Activated T-helper 1 cell treated with Interleukin-2 at 50 U/mL for 16 hours (primary cell): ENCODE data around the gene B4GALT7.
"Not testable (repeated sequence)": the region's sequence is repeated elsewhere in the genome, so short reads cannot be mapped to it uniquely, and the experiment has no call there.

Experiments
- DNase-seq: peaks from one replicate; pipeline ENCODE4 v3.0.0-alpha.2; 2020; ENCODE audit warnings: low read depth

B4GALT7 gene

DNA sequence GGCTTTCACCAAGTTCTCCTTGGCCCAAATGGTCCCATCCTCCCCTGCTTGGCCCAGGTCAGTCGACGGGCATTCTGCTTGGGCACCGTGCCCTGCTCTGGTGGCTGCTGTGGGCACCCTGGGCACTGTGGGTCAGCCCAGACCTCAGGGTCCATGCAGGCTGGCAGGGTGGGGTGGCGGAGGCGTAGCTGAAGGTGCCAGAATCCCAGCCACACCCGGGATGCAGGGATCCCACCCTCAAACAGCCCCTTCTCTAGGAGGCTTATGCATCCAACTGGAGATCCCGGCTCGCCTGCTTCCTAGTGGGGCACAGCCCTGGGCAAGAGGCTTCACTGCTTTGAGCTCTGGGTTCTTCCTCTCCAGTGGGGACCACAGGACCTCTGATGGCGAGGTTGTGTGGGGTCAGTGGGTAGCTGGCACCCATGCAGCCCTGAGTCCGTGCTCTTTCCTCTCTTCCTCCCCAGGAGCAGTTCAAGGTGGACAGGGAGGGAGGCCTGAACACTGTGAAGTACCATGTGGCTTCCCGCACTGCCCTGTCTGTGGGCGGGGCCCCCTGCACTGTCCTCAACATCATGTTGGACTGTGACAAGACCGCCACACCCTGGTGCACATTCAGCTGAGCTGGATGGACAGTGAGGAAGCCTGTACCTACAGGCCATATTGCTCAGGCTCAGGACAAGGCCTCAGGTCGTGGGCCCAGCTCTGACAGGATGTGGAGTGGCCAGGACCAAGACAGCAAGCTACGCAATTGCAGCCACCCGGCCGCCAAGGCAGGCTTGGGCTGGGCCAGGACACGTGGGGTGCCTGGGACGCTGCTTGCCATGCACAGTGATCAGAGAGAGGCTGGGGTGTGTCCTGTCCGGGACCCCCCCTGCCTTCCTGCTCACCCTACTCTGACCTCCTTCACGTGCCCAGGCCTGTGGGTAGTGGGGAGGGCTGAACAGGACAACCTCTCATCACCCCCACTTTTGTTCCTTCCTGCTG is 9.4 kb downstream of the B4GALT7 start:
- no peak for DNase-seq

- DNase-seq, result no peak
These were observed 10.3 kb downstream of the B4GALT7 start for GRCh38 chr5:177610131-177610769.

DNA sequence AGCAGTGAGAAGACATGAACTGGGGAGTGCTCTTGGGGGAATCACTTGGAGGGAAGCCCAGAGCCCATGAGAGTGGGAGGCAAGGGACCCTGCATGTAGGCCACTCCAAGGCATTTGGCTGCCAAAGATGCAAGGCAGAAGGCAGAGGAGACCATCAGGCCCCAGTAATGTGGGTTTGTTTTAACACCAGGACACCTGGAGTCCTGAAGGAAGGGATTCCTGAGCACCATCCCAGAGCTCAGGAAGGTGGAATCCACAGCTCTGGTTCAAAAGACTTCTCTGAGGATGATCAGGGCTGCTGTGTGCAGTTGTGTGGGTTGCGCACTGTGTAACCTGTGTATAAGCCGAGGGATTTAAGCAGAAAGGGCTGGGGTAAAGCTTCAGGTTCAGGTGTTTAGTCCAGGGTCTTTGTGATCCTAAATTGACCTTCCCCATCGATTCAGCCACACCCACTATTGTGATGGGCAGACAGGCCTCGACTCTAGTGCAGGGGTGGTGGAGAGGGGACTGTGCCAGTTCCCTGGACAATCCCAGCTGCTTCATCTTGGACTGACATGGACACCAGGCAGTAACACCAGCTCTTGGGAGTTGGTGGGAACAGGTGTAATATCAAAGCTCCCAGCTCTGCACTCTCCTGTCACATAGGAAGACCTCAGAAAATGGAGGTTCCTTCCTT is 11.0 kb downstream of the B4GALT7 start:
- no peak for DNase-seq

DNA sequence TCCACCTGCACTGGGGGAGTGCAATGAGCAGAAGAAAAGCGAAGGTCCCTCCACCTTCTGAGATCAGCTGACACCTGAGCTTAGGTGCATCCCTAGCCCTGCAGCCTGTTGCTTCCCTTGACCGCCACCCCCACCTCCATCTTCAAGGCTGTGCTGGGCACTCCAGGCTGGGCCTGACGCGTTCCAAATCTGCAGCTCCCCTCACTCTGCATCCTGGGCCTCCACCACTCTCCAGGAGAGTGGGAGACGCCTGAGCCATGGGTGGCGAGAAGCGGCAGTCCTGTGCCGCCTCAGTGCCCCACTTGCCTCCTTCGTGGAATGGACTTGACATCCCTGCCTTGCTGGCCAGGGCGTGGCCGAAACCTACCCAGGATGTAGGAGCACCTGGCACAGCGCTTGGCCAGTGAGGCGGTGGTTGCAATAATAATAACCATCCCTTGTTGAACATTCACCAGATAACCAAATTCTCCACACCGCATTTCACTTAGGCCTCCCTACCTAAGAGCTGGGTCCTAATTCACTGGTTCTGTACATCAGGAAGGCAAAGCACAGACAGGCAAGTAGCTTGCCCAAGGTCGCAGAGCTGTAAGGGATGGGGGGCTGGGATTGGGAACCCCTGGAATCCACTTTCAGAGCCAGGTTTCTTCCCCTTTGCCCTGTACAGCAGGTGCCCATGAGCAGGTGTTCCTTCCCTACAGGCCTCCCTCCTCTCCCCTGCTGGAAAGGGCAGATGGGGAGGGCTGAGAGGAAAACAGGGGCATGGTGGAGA is 11.7 kb downstream of the B4GALT7 start:
- no peak for DNase-seq

DNA sequence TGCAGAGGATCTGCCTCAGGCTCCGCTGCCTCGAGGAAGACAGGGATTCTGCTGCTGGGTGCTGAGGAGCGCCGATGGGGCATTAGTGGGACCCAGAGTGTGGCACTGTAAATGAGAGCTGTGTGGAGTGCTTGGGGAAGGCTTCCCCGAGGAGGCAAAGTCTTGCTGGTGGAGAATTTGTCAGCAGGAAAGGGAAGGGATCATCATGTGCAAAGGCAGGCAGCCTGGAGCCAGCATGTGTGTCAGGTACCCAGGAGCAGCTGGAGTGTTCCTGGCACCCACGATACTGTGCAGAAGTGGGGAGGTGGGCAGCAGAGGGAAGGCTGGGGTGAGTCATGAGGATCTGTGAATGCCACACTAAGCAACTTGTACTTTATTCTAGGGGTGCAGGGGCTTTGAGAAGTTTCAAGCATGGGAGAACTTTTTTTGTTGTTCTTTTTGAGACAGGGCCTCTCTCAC is 12.3 kb downstream of the B4GALT7 start:
- no peak for DNase-seq

- no peak for DNase-seq
These were observed 20.6 kb downstream of the B4GALT7 start for GRCh38 chr5:177620560-177620959.

DNA sequence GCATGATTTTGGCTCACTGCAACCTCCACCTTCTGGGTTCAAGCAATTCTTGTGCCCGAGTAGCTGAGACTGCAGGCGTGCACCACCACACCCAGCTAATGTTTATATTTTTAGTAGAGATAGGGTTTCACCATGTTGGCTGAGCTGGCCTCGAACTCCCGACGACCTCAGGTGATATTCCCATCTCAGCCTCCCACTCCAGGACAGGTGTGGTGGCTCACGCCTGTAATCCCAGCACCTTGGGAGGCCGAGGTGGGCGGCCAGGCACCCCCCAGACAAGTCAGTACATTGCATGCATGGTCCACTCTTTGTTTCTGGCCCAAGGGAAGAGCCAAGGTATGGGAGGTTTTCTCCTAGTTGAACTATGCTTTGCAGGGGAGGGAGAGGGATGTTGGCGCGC is 24.2 kb downstream of the B4GALT7 start:
- DNase-seq, result not testable (repeated sequence)

GRCh38 chr5:177630186-177630585 is 30.3 kb downstream of the B4GALT7 start:
- not testable (repeated sequence) for DNase-seq

DNA sequence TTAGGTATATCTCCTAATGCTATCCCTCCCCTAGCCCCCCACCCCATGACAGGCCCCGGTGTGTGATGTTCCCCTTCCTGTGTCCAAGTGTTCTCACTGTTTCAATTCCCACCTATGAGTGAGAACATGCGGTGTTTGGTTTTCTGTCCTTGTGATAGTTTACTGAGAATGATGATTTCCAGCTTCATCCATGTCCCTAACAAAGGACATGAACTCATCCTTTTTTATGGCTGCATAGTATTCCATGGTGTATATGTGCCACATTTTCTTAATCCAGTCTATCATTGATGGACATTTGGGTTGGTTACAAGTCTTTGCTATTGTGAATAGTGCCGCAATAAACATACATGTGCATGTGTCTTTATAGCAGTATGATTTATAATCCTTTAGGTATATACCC is 35.0 kb downstream of the B4GALT7 start:
- DNase-seq, result not testable (repeated sequence)

- DNase-seq, result not testable (repeated sequence)
These were observed 45.5 kb downstream of the B4GALT7 start for GRCh38 chr5:177645462-177645861.

- not testable (repeated sequence) for DNase-seq
These were observed 51.3 kb downstream of the B4GALT7 start for GRCh38 chr5:177651235-177651634.

DNA sequence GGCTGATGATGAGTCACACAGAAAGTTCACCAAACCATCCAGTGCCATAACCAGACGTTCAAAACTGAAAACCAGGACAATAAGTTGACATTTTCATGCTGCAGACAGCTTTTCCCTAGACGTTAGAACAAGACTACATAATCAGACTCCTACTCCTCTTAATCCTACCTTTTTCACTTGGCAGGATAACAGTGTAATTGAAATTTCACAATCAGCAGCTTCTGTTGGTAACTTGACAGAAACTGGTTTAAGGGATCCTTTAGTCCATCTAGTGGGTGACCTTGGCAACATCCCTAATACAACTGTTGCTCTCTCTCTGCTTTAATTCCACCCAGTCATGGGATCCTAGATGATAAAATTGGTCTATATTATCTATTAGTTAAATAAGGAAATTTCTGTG is 57.9 kb downstream of the B4GALT7 start:
- DNase-seq, result not testable (repeated sequence)

GRCh38 chr5:177658542-177658941 is 58.6 kb downstream of the B4GALT7 start:
- not testable (repeated sequence) for DNase-seq
